Left ventricle myocardium inferior (tissue), 1 donor: ENCODE data around the gene MTMR3. TPM values are rescaled to one million over a fixed set of nuclear protein-coding genes. Genes with fewer than 3 reads are reported as not detected.

Experiments used
- DNase-seq: peaks from one replicate; pipeline ENCODE4 v3.0.0-alpha.2; 2020
- H3K27ac ChIP-seq: fragments of 200-600 bp; replicated peaks from 2 replicates; pipeline ENCODE4 v1.8.0; 2021
- H3K27me3 ChIP-seq: fragments of 200-600 bp; 2 replicates; pipeline ENCODE4 v1.8.0; 2021; ENCODE audit warnings: low read depth
- H3K36me3 ChIP-seq: fragments of 200-600 bp; 2 replicates; pipeline ENCODE4 v1.8.0; 2021
- H3K4me1 ChIP-seq: fragments of 200-600 bp; 2 replicates; pipeline ENCODE4 v1.8.0; 2021
- H3K4me3 ChIP-seq: fragments of 200-600 bp; 2 replicates; pipeline ENCODE4 v1.8.0; 2021; ENCODE audit warnings: mild to moderate bottlenecking, moderate library complexity
- H3K9me3 ChIP-seq: fragments of 200-600 bp; replicated peaks from 2 replicates; pipeline ENCODE4 v1.8.0; 2021
- CTCF ChIP-seq: fragments of 200-600 bp; IDR thresholded peaks from 2 replicates; pipeline ENCODE4 v1.8.0; 2021; ENCODE audit warnings: antibody characterized with exemption, mild to moderate bottlenecking, borderline replicate concordance
- intact Hi-C: fragments of 100-400 bp; cut with micrococcal nuclease; formaldehyde crosslinking; loops from one replicate; pipeline ENCODE4 v1.11.0; 2022
- total RNA-seq: library from RNA; stranded (reverse); fragmentation: NEBNext Ultra II Directional; extraction: Animal tissue kit (Norgen Biotek cat#: 25700); gene quantifications from one replicate; pipeline ENCODE4 v1.2.1, GENCODE V29; 2021
- donor health status: DM: no; HTN: yes; CAD: no; lungs with severe emphysema.

The MTMR3 gene
- total RNA-seq, 1 donor from 2014 or later: 31.3 TPM

GRCh38 chr22:30002861-30003486 lies 120.0 kb downstream of the MTMR3 start:
- Histone ChIP-seq H3K27me3 (no peaks in the 10 kb centered on the region), H3K4me3 (no peak overlapping the region), H3K9me3 (no peaks in the 10 kb centered on the region), H3K27ac (no peak overlapping the region), H3K36me3 (peaks cover 70% of the 10 kb centered on the region), H3K4me1 (peaks cover 12% of the 10 kb centered on the region)
- intact Hi-C loops: no loop called here
- no peak for TF ChIP-seq CTCF
- DNase-seq: no peak

GRCh38 chr22:30004101-30004500 lies 121.1 kb downstream of the MTMR3 start:
- no peak overlapping the region for H3K27ac ChIP-seq
- H3K27me3 ChIP-seq: no peaks in the 10 kb centered on the region
- H3K9me3 ChIP-seq: no peaks in the 10 kb centered on the region
- H3K4me1 ChIP-seq: peaks cover 12% of the 10 kb centered on the region
- DNase-seq: no peak
- peaks cover 73% of the 10 kb centered on the region for H3K36me3 ChIP-seq
- no peak overlapping the region for H3K4me3 ChIP-seq
- no peak for TF ChIP-seq CTCF
- intact Hi-C loops: no loop called here

DNA sequence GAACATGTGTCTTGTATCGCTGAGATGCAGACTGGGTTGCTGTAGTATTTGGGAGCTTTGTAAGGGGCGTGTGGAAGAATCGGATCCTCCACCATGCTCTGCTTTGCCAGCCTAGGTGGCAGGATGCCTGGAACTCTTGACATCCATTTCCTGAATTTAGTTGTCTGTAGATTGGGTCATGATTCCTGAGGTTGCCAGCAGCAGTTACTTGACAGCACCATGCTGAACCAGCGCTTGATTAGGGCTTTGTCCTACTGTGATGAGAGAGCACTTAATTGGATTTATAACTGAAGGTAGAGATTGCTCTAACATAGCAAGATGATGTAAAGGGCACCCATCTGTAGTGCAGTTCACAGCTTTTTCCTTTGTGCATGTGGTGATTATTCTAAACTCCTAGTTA lies 121.7 kb downstream of the MTMR3 start:
- Histone ChIP-seq H3K27ac (no peak overlapping the region), H3K36me3 (peaks cover 74% of the 10 kb centered on the region), H3K4me1 (peaks cover 12% of the 10 kb centered on the region), H3K9me3 (no peaks in the 10 kb centered on the region), H3K27me3 (no peaks in the 10 kb centered on the region), H3K4me3 (no peak overlapping the region)
- TF ChIP-seq CTCF: no peak
- intact Hi-C loops: no loop called here
- DNase-seq: no peak

- H3K27me3 ChIP-seq: no peaks in the 10 kb centered on the region
- TF ChIP-seq CTCF: peak; percentile 99
- H3K36me3 ChIP-seq: peaks cover 74% of the 10 kb centered on the region
- H3K9me3 ChIP-seq: no peaks in the 10 kb centered on the region
- H3K4me3 ChIP-seq: no peak overlapping the region
- DNase-seq: peak; percentile 66
- peaks cover 12% of the 10 kb centered on the region for H3K4me1 ChIP-seq
- no peak overlapping the region for H3K27ac ChIP-seq
- intact Hi-C loops: no loop called here
Observed at GRCh38 chr22:30005213-30005857, 122.4 kb downstream of the MTMR3 start.

GRCh38 chr22:30007361-30007760 lies 124.4 kb downstream of the MTMR3 start:
- no peak overlapping the region for H3K27ac ChIP-seq
- intact Hi-C loops: no loop called here
- no peaks in the 10 kb centered on the region for H3K27me3 ChIP-seq
- H3K4me1 ChIP-seq: peaks cover 15% of the 10 kb centered on the region
- DNase-seq: no peak
- peaks cover 87% of the 10 kb centered on the region for H3K36me3 ChIP-seq
- no peak overlapping the region for H3K4me3 ChIP-seq
- TF ChIP-seq CTCF: no peak
- H3K9me3 ChIP-seq: no peaks in the 10 kb centered on the region
